K562 (cell line): ENCODE data around the gene WDR18. TPM values are rescaled to one million over a fixed set of nuclear protein-coding genes. Genes with fewer than 3 reads are reported as not detected.

ENCODE experiments used
- ARID2 ChIP-seq: fragments of 450-650 bp; IDR thresholded peaks from 2 replicates; pipeline ENCODE4 v1.6.1; 2017; ENCODE audit warnings: antibody characterized with exemption, mild to moderate bottlenecking
- ARID4B ChIP-seq: sonication (generic); formaldehyde crosslinking; IDR thresholded peaks from 2 replicates; pipeline ENCODE4 v1.8.0; 2022; ENCODE audit warnings: mild to moderate bottlenecking, missing genetic modification reagents
- ATF7 ChIP-seq: fragments of 450-650 bp; IDR thresholded peaks from 2 replicates; pipeline ENCODE4 v1.7.1; 2014; ENCODE audit warnings: mild to moderate bottlenecking, moderate library complexity
- CCNT2 ChIP-seq: IDR thresholded peaks from 2 replicates; pipeline ENCODE4 v1.6.1; 2011; ENCODE audit warnings: borderline replicate concordance, low read depth, mild to moderate bottlenecking, moderate library complexity, mixed read lengths, low read length; ENCODE audit not compliant: insufficient read length; ENCODE audit errors: extremely low read depth
- CHCHD3 ChIP-seq: fragments of 250-450 bp; sonication (Bioruptor Pico); IDR thresholded peaks from 2 replicates; pipeline ENCODE4 v2.1.2; 2022; ENCODE audit warnings: mild to moderate bottlenecking
- CXXC5 ChIP-seq: fragments of 250-450 bp; sonication (Bioruptor Pico); IDR thresholded peaks from 2 replicates; pipeline ENCODE4 v1.8.0; 2022; ENCODE audit warnings: inconsistent platforms, mild to moderate bottlenecking, moderate library complexity
- JUN ChIP-seq, 2 experiments: sonication (generic) in 1 of 2; formaldehyde crosslinking in 1 of 2; IDR thresholded peaks; 2 replicates each; pipeline versions ENCODE4 v1.6.1 to v1.8.0; 2012 to 2022; ENCODE audit warnings: borderline replicate concordance in 2 of 2, mild to moderate bottlenecking in 2 of 2, improper control_type of control experiment in 1 of 2, low read depth in 1 of 2, low read length in 1 of 2, missing genetic modification reagents in 1 of 2
- KLF1 ChIP-seq: fragments of 450-650 bp; IDR thresholded peaks from 2 replicates; pipeline ENCODE4 v1.6.1; 2016; ENCODE audit warnings: missing genetic modification characterization, missing compliant biosample characterization
- MYC ChIP-seq, 2 experiments: fragments of 250-450 bp in 1 of 2; sonication (Bioruptor Pico) in 1 of 2; IDR thresholded peaks; 2 replicates each; pipeline versions ENCODE4 v1.5.1 to v1.6.1; 2012 to 2021; ENCODE audit warnings: low read depth in 2 of 2, borderline replicate concordance in 1 of 2, improper control_type of control experiment in 1 of 2, low read length in 1 of 2, mild to moderate bottlenecking in 1 of 2, moderate library complexity in 1 of 2
- NFXL1 ChIP-seq: fragments of 450-650 bp; formaldehyde crosslinking; IDR thresholded peaks from 2 replicates; pipeline ENCODE4 v1.4.0; 2021; ENCODE audit warnings: mild to moderate bottlenecking
- POLR2G ChIP-seq: fragments of 200-400 bp; formaldehyde crosslinking; IDR thresholded peaks from 2 replicates; pipeline ENCODE4 v1.6.1; 2017; ENCODE audit warnings: low read depth, mild to moderate bottlenecking, antibody characterized with exemption, low read length, moderate library complexity
- PTBP1 ChIP-seq: fragments of 200-400 bp; formaldehyde crosslinking; IDR thresholded peaks from 2 replicates; pipeline ENCODE4 v1.6.1; 2017; ENCODE audit warnings: low read depth, low read length
- RFX5 ChIP-seq: IDR thresholded peaks from 2 replicates; pipeline ENCODE4 v1.6.1; 2011; ENCODE audit warnings: low read depth, mild to moderate bottlenecking, improper control_type of control experiment, low read length
- SAFB ChIP-seq: fragments of 200-400 bp; formaldehyde crosslinking; IDR thresholded peaks from 2 replicates; pipeline ENCODE4 v1.6.1; 2017; ENCODE audit warnings: low read depth, low read length, borderline replicate concordance
- STAT5A ChIP-seq: IDR thresholded peaks from 2 replicates; pipeline ENCODE4 v1.6.1; 2012; ENCODE audit warnings: low read length, inconsistent platforms, borderline replicate concordance
- ZKSCAN1 ChIP-seq: fragments of 150-350 bp; IDR thresholded peaks from 2 replicates; pipeline ENCODE4 v1.6.1; 2016; ENCODE audit warnings: low read depth, low read length
- ZNF431 ChIP-seq: sonication (generic); formaldehyde crosslinking; IDR thresholded peaks from 2 replicates; pipeline ENCODE4 v1.8.0; 2022; ENCODE audit warnings: mild to moderate bottlenecking, missing genetic modification reagents
- polyA plus RNA-seq, 8 experiments: library from polyadenylated mRNA; depleted of rRNA in 4 of 8; stranded (reverse) in 5 of 8; unstranded in 3 of 8; fragments of >200 nt; fragmentation: Nextera tagmentation in 2 of 8; fragmentation: Illumina TruSeq in 1 of 8; extraction: Ambion mirVana in 2 of 8; extraction: Trizol in 1 of 8; gene quantifications; 2 replicates each; pipeline versions ENCODE4 v1.2.1 to v1.2.3, GENCODE V29; 2011 to 2014; ENCODE audit warnings: inconsistent platforms in 1 of 8, missing spikeins in 1 of 8
- total RNA-seq, 7 experiments: library from RNA; depleted of rRNA in 6 of 7; stranded (reverse); fragments of >200 nt in 6 of 7; fragmentation: Illumina TruSeq in 2 of 7; extraction: Trizol in 2 of 7; gene quantifications; 2 replicates each; pipeline versions ENCODE4 v1.2.1 to v1.2.3, GENCODE V29; 2011 to 2021; ENCODE audit warnings: low replicate concordance in 1 of 7
- TF ChIP-seq, protein P1 (sequence below): sonication (generic); formaldehyde crosslinking; IDR thresholded peaks from 2 replicates; pipeline ENCODE4 v1.8.0; 2022; ENCODE audit warnings: mild to moderate bottlenecking, missing genetic modification reagents, borderline replicate concordance

The WDR18 gene
- total and polyA plus RNA-seq, 9 of the 15 experiments (the other 6 are each of a cell fraction or from before 2014, with no cell fraction given): 0.65 to 181 (median 30.1) TPM

GRCh38 chr19:982567-983170 is 1.5 kb upstream of the WDR18 start (continued):
- TF ChIP-seq STAT5A: no peak
- TF ChIP-seq MYC (IDR thresholded peaks at IDR 0.05; ENCODE audit: low read depth, low read length): peak; percentile 39; the same call in 1 of the 2 replicates
- TF ChIP-seq MYC (CRISPR knock-in tag; IDR thresholded peaks at IDR 0.05; ENCODE audit: borderline replicate concordance, low read depth): no peak
- peak; percentile 59; the same call in 1 of the 2 replicates for TF ChIP-seq KLF1 (tag)
- TF ChIP-seq ZNF431 (CRISPR knock-in tag): no peak
- peak; percentile 69 for TF ChIP-seq POLR2G
- peak; percentile 70 for TF ChIP-seq CCNT2
- no peak for TF ChIP-seq NFXL1 (CRISPR knock-in tag)
- peak; percentile 33; the same call in 1 of the 2 replicates for TF ChIP-seq JUN (IDR thresholded peaks at IDR 0.05; ENCODE audit: borderline replicate concordance, low read depth, low read length)
- TF ChIP-seq JUN (CRISPR knock-in tag; IDR thresholded peaks at IDR 0.05; ENCODE audit: borderline replicate concordance): no peak
- TF ChIP-seq SAFB: no peak
- 0 out of 2 replicates have a peak, but pooled peaks have one; percentile 37 for TF ChIP-seq ZKSCAN1
- 0 out of 2 replicates have a peak, but pooled peaks have one; percentile 23 for TF ChIP-seq ARID2
- TF ChIP-seq, protein P1, sequence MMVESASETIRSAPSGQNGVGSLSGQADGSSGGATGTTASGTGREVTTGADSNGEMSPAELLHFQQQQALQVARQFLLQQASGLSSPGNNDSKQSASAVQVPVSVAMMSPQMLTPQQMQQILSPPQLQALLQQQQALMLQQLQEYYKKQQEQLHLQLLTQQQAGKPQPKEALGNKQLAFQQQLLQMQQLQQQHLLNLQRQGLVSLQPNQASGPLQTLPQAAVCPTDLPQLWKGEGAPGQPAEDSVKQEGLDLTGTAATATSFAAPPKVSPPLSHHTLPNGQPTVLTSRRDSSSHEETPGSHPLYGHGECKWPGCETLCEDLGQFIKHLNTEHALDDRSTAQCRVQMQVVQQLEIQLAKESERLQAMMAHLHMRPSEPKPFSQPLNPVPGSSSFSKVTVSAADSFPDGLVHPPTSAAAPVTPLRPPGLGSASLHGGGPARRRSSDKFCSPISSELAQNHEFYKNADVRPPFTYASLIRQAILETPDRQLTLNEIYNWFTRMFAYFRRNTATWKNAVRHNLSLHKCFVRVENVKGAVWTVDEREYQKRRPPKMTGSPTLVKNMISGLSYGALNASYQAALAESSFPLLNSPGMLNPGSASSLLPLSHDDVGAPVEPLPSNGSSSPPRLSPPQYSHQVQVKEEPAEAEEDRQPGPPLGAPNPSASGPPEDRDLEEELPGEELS (CRISPR knock-in tag): no peak
- no peak for TF ChIP-seq CHCHD3 (CRISPR knock-in tag)
- TF ChIP-seq PTBP1: no peak
- peak; percentile 42; the same call in 1 of the 2 replicates for TF ChIP-seq ATF7
- TF ChIP-seq CXXC5 (CRISPR knock-in tag): peak; percentile 62
- peak; percentile 53; the same call in 1 of the 2 replicates for TF ChIP-seq ARID4B (CRISPR knock-in tag)
- TF ChIP-seq RFX5: no peak
